Activated T-cell treated with anti-CD3 and anti-CD28 coated beads for 24 hours (primary cell): ENCODE data around the gene COL16A1.
A peak's percentile ranks its signal among the peaks of the same experiment; 100 is the strongest.
"Not testable (repeated sequence)": the region's sequence is repeated elsewhere in the genome, so short reads cannot be mapped to it uniquely, and the experiment has no call there.

ENCODE experiments used
- DNase-seq: peaks from one replicate; pipeline ENCODE4 v3.0.0-alpha.2; 2020; ENCODE audit warnings: low read depth

COL16A1 gene

GRCh38 chr1:31732751-31733289 lies 29.0 kb upstream of the COL16A1 start:
- no peak for DNase-seq

- DNase-seq: no peak
Measured at GRCh38 chr1:31732343-31732742, 28.5 kb upstream of the COL16A1 start.

GRCh38 chr1:31731049-31731565 lies 27.3 kb upstream of the COL16A1 start:
- no peak for DNase-seq

GRCh38 chr1:31730336-31731048 lies 26.7 kb upstream of the COL16A1 start:
- DNase-seq: no peak

- DNase-seq: no peak
Measured at GRCh38 chr1:31727849-31728248, 24.0 kb upstream of the COL16A1 start.

GRCh38 chr1:31727195-31727594 lies 23.4 kb upstream of the COL16A1 start:
- DNase-seq: no peak

GRCh38 chr1:31726715-31727114 lies 22.9 kb upstream of the COL16A1 start:
- DNase-seq: no peak

GRCh38 chr1:31725777-31726535 lies 22.1 kb upstream of the COL16A1 start:
- DNase-seq: no peak

- no peak for DNase-seq
Measured at GRCh38 chr1:31725134-31725533, 21.3 kb upstream of the COL16A1 start.

- no peak for DNase-seq
Measured at GRCh38 chr1:31723828-31724359, 20.1 kb upstream of the COL16A1 start.

GRCh38 chr1:31718327-31718897 lies 14.6 kb upstream of the COL16A1 start:
- no peak for DNase-seq

GRCh38 chr1:31717341-31717740 lies 13.5 kb upstream of the COL16A1 start:
- no peak for DNase-seq

- no peak for DNase-seq
Measured at GRCh38 chr1:31715873-31716220, 12.0 kb upstream of the COL16A1 start.

- peak; percentile 26 for DNase-seq
Measured at GRCh38 chr1:31715087-31715872, 11.5 kb upstream of the COL16A1 start.

- no peak for DNase-seq
Measured at GRCh38 chr1:31714442-31715086, 10.7 kb upstream of the COL16A1 start.

GRCh38 chr1:31712630-31713029 lies 8.8 kb upstream of the COL16A1 start:
- DNase-seq: no peak

GRCh38 chr1:31712068-31712467 lies 8.3 kb upstream of the COL16A1 start:
- DNase-seq: no peak

- no peak for DNase-seq
Measured at GRCh38 chr1:31708324-31708723, 4.5 kb upstream of the COL16A1 start.

GRCh38 chr1:31707711-31708110 lies 3.9 kb upstream of the COL16A1 start:
- no peak for DNase-seq

- not testable (repeated sequence) for DNase-seq
Measured at GRCh38 chr1:31707059-31707600, 3.3 kb upstream of the COL16A1 start.
